Fibroblast of skin of left quadriceps (primary cell): Measurements from ENCODE around the gene MCCC2.
"Not testable (repeated sequence)": the region's sequence is repeated elsewhere in the genome, so short reads cannot be mapped to it uniquely, and the experiment has no call there.

ENCODE experiments used
- DNase-seq, 2 experiments: peaks; one replicate each; pipeline ENCODE4 v3.0.0-alpha.2; 2013; ENCODE audit warnings: low read depth in 2 of 2

MCCC2 gene

GRCh38 chr5:71597001-71597400, 9.9 kb downstream of the MCCC2 start:
- DNase-seq = no peak

GRCh38 chr5:71600783-71601182, 13.6 kb downstream of the MCCC2 start:
- no peak for DNase-seq

- DNase-seq = peak; percentile 79 to 81
Observed at GRCh38 chr5:71601222-71602026, 14.3 kb downstream of the MCCC2 start.

- DNase-seq = not testable (repeated sequence)
Observed at GRCh38 chr5:71609916-71610315, 22.8 kb downstream of the MCCC2 start.

GRCh38 chr5:71615809-71616208, 28.7 kb downstream of the MCCC2 start:
- no peak for DNase-seq

- no peak for DNase-seq
Observed at GRCh38 chr5:71620630-71621029, 33.5 kb downstream of the MCCC2 start.

GRCh38 chr5:71621268-71621667, 34.1 kb downstream of the MCCC2 start:
- DNase-seq = no peak

GRCh38 chr5:71621741-71622140, 34.6 kb downstream of the MCCC2 start:
- DNase-seq = no peak

GRCh38 chr5:71623221-71623794, 36.2 kb downstream of the MCCC2 start:
- no peak for DNase-seq

- DNase-seq = no peak
Observed at GRCh38 chr5:71629950-71630349, 42.8 kb downstream of the MCCC2 start.

- DNase-seq = no peak
Observed at GRCh38 chr5:71631070-71631469, 43.9 kb downstream of the MCCC2 start.

GRCh38 chr5:71632168-71632567, 45.0 kb downstream of the MCCC2 start:
- DNase-seq = no peak

- DNase-seq = no peak
Observed at GRCh38 chr5:71633255-71634155, 46.4 kb downstream of the MCCC2 start.

GRCh38 chr5:71637133-71637532, 50.0 kb downstream of the MCCC2 start:
- DNase-seq = no peak

GRCh38 chr5:71640408-71640807, 53.3 kb downstream of the MCCC2 start:
- DNase-seq = no peak

GRCh38 chr5:71645030-71645429, 57.9 kb downstream of the MCCC2 start:
- DNase-seq = no peak

GRCh38 chr5:71650940-71651339, 63.8 kb downstream of the MCCC2 start:
- not testable (repeated sequence) for DNase-seq

- DNase-seq = no peak
Observed at GRCh38 chr5:71651579-71651978, 64.4 kb downstream of the MCCC2 start.

- no peak for DNase-seq
Observed at GRCh38 chr5:71652349-71652748, 65.2 kb downstream of the MCCC2 start.

GRCh38 chr5:71652803-71653543, 65.8 kb downstream of the MCCC2 start:
- peak; percentile 48 to 49 for DNase-seq

- no peak for DNase-seq
Observed at GRCh38 chr5:71658916-71659662, 71.9 kb downstream of the MCCC2 start.
